Naive thymus-derived CD4-positive, alpha-beta T cell (primary cell): ENCODE results near the gene BTN3A1. TPM values are rescaled to one million over a fixed set of nuclear protein-coding genes. Genes with fewer than 3 reads are reported as not detected.

Source experiments
- ATAC-seq: fragments of 150-1000 bp; cut with Tn5 transposase; 2 replicates; pipeline ENCODE4 v1.10.0; 2021; ENCODE audit warnings: mild to moderate bottlenecking, moderate library complexity
- CTCF ChIA-PET: fragments of 350-600 bp; sonication (Branson Sonifier 250); formaldehyde crosslinking; loops from one replicate; lab custom pipeline; 2021; ENCODE audit warnings: antibody characterized with exemption; lab: Charles Lee
- POLR2A ChIA-PET: fragments of 350-600 bp; sonication (Branson Sonifier 250); formaldehyde crosslinking; loops from one replicate; lab custom pipeline; 2021; ENCODE audit warnings: antibody characterized with exemption, inconsistent platforms; lab: Charles Lee
- DNase-seq, 9 donors: peaks; one replicate each; pipeline versions ENCODE4 v3.0.0 to v3.0.0-alpha.2; 2020 to 2022; ENCODE audit warnings: mixed read lengths in 1 of 9
- H3K27ac ChIP-seq: one replicate; pipeline ENCODE4 v1.7.0; 2013; ENCODE audit warnings: mild to moderate bottlenecking, low read depth, low read length, moderate library complexity
- H3K27me3 ChIP-seq, 2 donors: one replicate each; pipeline ENCODE4 v1.7.0; 2013; ENCODE audit warnings: low read length in 2 of 2, mild to moderate bottlenecking in 2 of 2, moderate library complexity in 2 of 2; ENCODE audit not compliant: control insufficient read depth in 2 of 2, insufficient read depth in 2 of 2
- H3K36me3 ChIP-seq, 3 experiments: 1 replicate in 2 of 3; 2 replicates in 1 of 3; pipeline ENCODE4 v1.7.0; 2013; ENCODE audit warnings: low read length in 3 of 3, mild to moderate bottlenecking in 3 of 3, moderate library complexity in 1 of 3; ENCODE audit not compliant: insufficient read depth in 3 of 3, control insufficient read depth in 2 of 3
- H3K4me1 ChIP-seq, 2 donors: one replicate each; pipeline ENCODE4 v1.7.0; 2013; ENCODE audit warnings: low read length in 2 of 2, mild to moderate bottlenecking in 2 of 2, moderate library complexity in 1 of 2; ENCODE audit not compliant: control insufficient read depth in 2 of 2, insufficient read depth in 2 of 2
- H3K4me3 ChIP-seq: 2 replicates; pipeline ENCODE4 v1.7.0; 2013; ENCODE audit warnings: mild to moderate bottlenecking, low read length
- H3K9me3 ChIP-seq, 3 experiments: 1 replicate in 2 of 3; 2 replicates in 1 of 3; pipeline ENCODE4 v1.7.0; 2013; ENCODE audit warnings: low read length in 3 of 3; ENCODE audit not compliant: control insufficient read depth in 2 of 3
- H3K27ac Mint-ChIP-seq, 9 donors: one replicate each; pipeline ENCODE4 v1.8.0; 2020 to 2022; ENCODE audit warnings: mixed read lengths in 9 of 9, mild to moderate bottlenecking in 8 of 9, moderate library complexity in 5 of 9, inconsistent platforms in 2 of 9
- H3K27me3 Mint-ChIP-seq, 5 donors: one replicate each; pipeline ENCODE4 v1.8.0; 2021 to 2022; ENCODE audit warnings: mixed read lengths in 5 of 5, mild to moderate bottlenecking in 1 of 5
- H3K36me3 Mint-ChIP-seq, 5 donors: one replicate each; pipeline ENCODE4 v1.8.0; 2020 to 2022; ENCODE audit warnings: mixed read lengths in 5 of 5, mild to moderate bottlenecking in 3 of 5, inconsistent platforms in 1 of 5
- H3K4me1 Mint-ChIP-seq, 7 donors: one replicate each; pipeline ENCODE4 v1.8.0; 2020 to 2022; ENCODE audit warnings: mixed read lengths in 7 of 7, mild to moderate bottlenecking in 3 of 7, inconsistent platforms in 1 of 7
- H3K4me3 Mint-ChIP-seq, 10 donors: one replicate each; pipeline ENCODE4 v1.8.0; 2020 to 2022; ENCODE audit warnings: mild to moderate bottlenecking in 10 of 10, mixed read lengths in 10 of 10, moderate library complexity in 6 of 10, inconsistent platforms in 2 of 10
- H3K9me3 Mint-ChIP-seq, 11 donors: one replicate each; pipeline ENCODE4 v1.8.0; 2020 to 2022; ENCODE audit warnings: mixed read lengths in 11 of 11, mild to moderate bottlenecking in 4 of 11, inconsistent platforms in 1 of 11, moderate library complexity in 1 of 11
- intact Hi-C, 2 donors: fragments of 100-400 bp; cut with micrococcal nuclease; formaldehyde crosslinking; loops; one replicate each; pipeline ENCODE4 v1.15.1; 2023
- polyA plus RNA-seq, 2 donors: library from polyadenylated mRNA; unstranded; fragments of 300-500 nt; fragmentation: Illumina TruSeq; gene quantifications; one replicate each; pipeline ENCODE4 v1.2.3, GENCODE V29; 2021
- total RNA-seq, 6 experiments: library from RNA in 5 of 6; stranded (reverse) in 5 of 6; gene quantifications; 1 replicate in 5 of 6; 2 replicates in 1 of 6; pipeline ENCODE4 v1.2.3 and lab custom pipeline; 2021 to 2026

The BTN3A1 gene
- total and polyA plus RNA-seq, 7 experiments from 2014 or later, result 41.5 to 242 (median 206) TPM

- DNase-seq (no peak), ATAC-seq (no peak)
- H3K36me3 Mint-ChIP-seq, result peaks cover 8 to 20% (median 14%) of the 10 kb centered on the region in 5 donors
- Histone ChIP-seq H3K27ac (peak overlapping the region; percentile 96), H3K27me3 (no peaks in the 10 kb centered on the region), H3K4me3 (no peak overlapping the region), H3K9me3 (no peaks in the 10 kb centered on the region), H3K36me3 (peaks cover 0 to 11% (median 3%) of the 10 kb centered on the region in 3 experiments), H3K4me1 (peaks cover 23 to 27% of the 10 kb centered on the region in 2 donors)
- peak overlapping the region in 7 of 10 donors; percentile 94 to 100 (median 100) for H3K4me3 Mint-ChIP-seq
- peak overlapping the region; percentile 97 to 100 (median 99) for H3K27ac Mint-ChIP-seq
- peaks cover 26 to 43% (median 40%) of the 10 kb centered on the region in 7 donors for H3K4me1 Mint-ChIP-seq
- H3K27me3 Mint-ChIP-seq, result no peaks in the 10 kb centered on the region
- intact Hi-C loops, result loop anchor here (5.0 to 10.0 kb wide), 2 partner anchors 57 to 124 kb away; partner anchors contain the start of gene BTN2A1 (in 1 of the 2)
- H3K9me3 Mint-ChIP-seq, result no peaks in the 10 kb centered on the region
- POLR2A ChIA-PET, result interaction anchor here (1.3 kb wide), 1 partner anchor 73 kb away, joined by 5 read pairs; no protein-coding TSS in a partner anchor
- CTCF ChIA-PET, result no interaction called here
Measured at GRCh38 chr6:26400626-26401025, 1.4 kb upstream of the BTN3A1 start.

GRCh38 chr6:26401389-26401986 is 587 bp upstream of the BTN3A1 start:
- no peaks in the 10 kb centered on the region for H3K9me3 Mint-ChIP-seq
- H3K9me3 ChIP-seq, result no peaks in the 10 kb centered on the region
- peak overlapping the region; percentile 97 to 100 (median 99) for H3K27ac Mint-ChIP-seq
- H3K4me1 ChIP-seq, result peaks cover 29 to 30% of the 10 kb centered on the region in 2 donors
- H3K36me3 ChIP-seq, result peaks cover 0 to 14% (median 4%) of the 10 kb centered on the region in 3 experiments
- ChIA-PET CTCF (no interaction called here), POLR2A (interaction anchor here (0.7 to 1.3 kb wide), 7 partner anchors 9 to 1436 kb away, joined by 3 to 5 read pairs (median 4); no protein-coding TSS in a partner anchor)
- H3K27ac ChIP-seq, result peak overlapping the region; percentile 96
- no peaks in the 10 kb centered on the region for H3K27me3 ChIP-seq
- peaks cover 30 to 52% (median 46%) of the 10 kb centered on the region in 7 donors for H3K4me1 Mint-ChIP-seq
- intact Hi-C loops, result loop anchor here (5.0 to 10.0 kb wide), 2 partner anchors 56 to 123 kb away; partner anchors contain the start of gene BTN2A1 (in 1 of the 2)
- no peaks in the 10 kb centered on the region for H3K27me3 Mint-ChIP-seq
- peaks cover 13 to 25% (median 21%) of the 10 kb centered on the region in 5 donors for H3K36me3 Mint-ChIP-seq
- peak overlapping the region; percentile 95 for H3K4me3 ChIP-seq
- peak; percentile 13 for ATAC-seq
- H3K4me3 Mint-ChIP-seq, result peak overlapping the region; percentile 94 to 100 (median 100)
- DNase-seq, result peak in 1 of 9 donors; percentile 6

- Mint-ChIP-seq H3K27me3 (no peaks in the 10 kb centered on the region), H3K9me3 (no peaks in the 10 kb centered on the region), H3K4me1 (peaks cover 48 to 73% (median 67%) of the 10 kb centered on the region in 7 donors), H3K4me3 (peak overlapping the region; percentile 85 to 100 (median 99)), H3K36me3 (peaks cover 13 to 42% (median 35%) of the 10 kb centered on the region in 5 donors), H3K27ac (peak overlapping the region in 8 of 9 donors; percentile 83 to 99 (median 92))
- intact Hi-C loops, result loop anchor here (2.0 to 10.0 kb wide), 5 partner anchors 53 to 121 kb away; partner anchors contain the start of gene BTN2A1 (in 1 of the 2)
- peak overlapping the region; percentile 96 for H3K27ac ChIP-seq
- no peaks in the 10 kb centered on the region for H3K27me3 ChIP-seq
- ChIA-PET CTCF (interaction anchor here (0.8 kb wide), 1 partner anchor 14 kb away, joined by 3 read pairs; no protein-coding TSS in a partner anchor), POLR2A (interaction anchor here (0.9 kb wide), 2 partner anchors 23 to 45 kb away, joined by 3 read pairs; no protein-coding TSS in a partner anchor)
- ATAC-seq, result no peak
- peaks cover 8 to 36% (median 16%) of the 10 kb centered on the region in 3 experiments for H3K36me3 ChIP-seq
- peak overlapping the region; percentile 95 for H3K4me3 ChIP-seq
- H3K9me3 ChIP-seq, result no peaks in the 10 kb centered on the region
- DNase-seq, result no peak
- peaks cover 44 to 51% of the 10 kb centered on the region in 2 donors for H3K4me1 ChIP-seq
Measured at GRCh38 chr6:26403893-26404292, 1.8 kb downstream of the BTN3A1 start.

GRCh38 chr6:26404546-26404945 is 2.5 kb downstream of the BTN3A1 start:
- ATAC-seq, result no peak
- peak overlapping the region; percentile 96 for H3K27ac ChIP-seq
- peak in 1 of 9 donors; percentile 20 for DNase-seq
- Mint-ChIP-seq H3K4me3 (peak overlapping the region; percentile 85 to 100 (median 99)), H3K27me3 (no peaks in the 10 kb centered on the region), H3K36me3 (peaks cover 13 to 46% (median 39%) of the 10 kb centered on the region in 5 donors), H3K9me3 (no peaks in the 10 kb centered on the region), H3K27ac (peak overlapping the region in 8 of 9 donors; percentile 83 to 99 (median 93)), H3K4me1 (peaks cover 48 to 73% (median 66%) of the 10 kb centered on the region in 7 donors)
- H3K9me3 ChIP-seq, result no peaks in the 10 kb centered on the region
- intact Hi-C loops, result loop anchor here (5.0 to 10.0 kb wide), 2 partner anchors 53 to 120 kb away; partner anchors contain the start of gene BTN2A1 (in 1 of the 2)
- ChIA-PET CTCF (interaction anchor here (0.8 kb wide), 1 partner anchor 13 kb away, joined by 3 read pairs; no protein-coding TSS in a partner anchor), POLR2A (interaction anchor here (0.6 to 1.2 kb wide), 5 partner anchors 23 to 100 kb away, joined by 3 to 6 read pairs (median 3); no protein-coding TSS in a partner anchor)
- peaks cover 11 to 40% (median 20%) of the 10 kb centered on the region in 3 experiments for H3K36me3 ChIP-seq
- peaks cover 44 to 51% of the 10 kb centered on the region in 2 donors for H3K4me1 ChIP-seq
- no peaks in the 10 kb centered on the region for H3K27me3 ChIP-seq
- H3K4me3 ChIP-seq, result peak overlapping the region; percentile 95

- Mint-ChIP-seq H3K27me3 (no peaks in the 10 kb centered on the region), H3K4me1 (peaks cover 37 to 62% (median 49%) of the 10 kb centered on the region in 7 donors), H3K27ac (peak overlapping the region in 5 of 9 donors; percentile 41 to 99 (median 71)), H3K36me3 (peaks cover 9 to 90% (median 69%) of the 10 kb centered on the region in 5 donors), H3K9me3 (no peaks in the 10 kb centered on the region), H3K4me3 (no peak overlapping the region)
- ChIA-PET POLR2A (interaction anchor here (0.6 to 0.7 kb wide), 3 partner anchors 124 to 1392 kb away, joined by 3 to 4 read pairs (median 3); a partner anchor contains a TSS), CTCF (interaction anchor here (0.6 kb wide), 1 partner anchor 67 kb away, joined by 3 read pairs; no protein-coding TSS in a partner anchor)
- peaks cover 36 to 38% of the 10 kb centered on the region in 2 donors for H3K4me1 ChIP-seq
- H3K27me3 ChIP-seq, result no peaks in the 10 kb centered on the region
- no peaks in the 10 kb centered on the region for H3K9me3 ChIP-seq
- DNase-seq (no peak), ATAC-seq (no peak)
- intact Hi-C loops, result loop anchor here (2.0 to 10.0 kb wide), 2 partner anchors 18 to 116 kb away; no protein-coding TSS in a partner anchor
- H3K27ac ChIP-seq, result peak overlapping the region; percentile 14
- H3K36me3 ChIP-seq, result peaks cover 34 to 77% (median 38%) of the 10 kb centered on the region in 3 experiments
- H3K4me3 ChIP-seq, result no peak overlapping the region
Measured at GRCh38 chr6:26408828-26409730, 7.0 kb downstream of the BTN3A1 start.
